GM23248 (cell line): ENCODE measurements around the gene ATP6V0E1. TPM values are rescaled to one million over a fixed set of nuclear protein-coding genes. Genes with fewer than 3 reads are reported as not detected.
"Not testable (repeated sequence)": the region's sequence is repeated elsewhere in the genome, so short reads cannot be mapped to it uniquely, and the experiment has no call there.

ENCODE experiments used
- DNase-seq: peaks from one replicate; pipeline ENCODE4 v3.0.0-alpha.2; 2015
- H2AFZ ChIP-seq: fragments of 200-600 bp; sonication (generic); 2 replicates; pipeline ENCODE4 v1.6.1; 2016; ENCODE audit warnings: antibody characterized with exemption
- H3F3A ChIP-seq: fragments of 200-600 bp; sonication (generic); 2 replicates; pipeline ENCODE4 v1.6.1; 2016; ENCODE audit warnings: mild to moderate bottlenecking, antibody characterized with exemption, mixed run types; ENCODE audit not compliant: insufficient read depth
- H3K27ac ChIP-seq: fragments of 200-600 bp; sonication (generic); 2 replicates; pipeline ENCODE4 v1.5.1; 2016; ENCODE audit warnings: mild to moderate bottlenecking
- H3K27me3 ChIP-seq: fragments of 200-600 bp; sonication (generic); replicated peaks from 2 replicates; pipeline ENCODE4 v1.6.1; 2016; ENCODE audit warnings: mild to moderate bottlenecking; ENCODE audit not compliant: insufficient read depth
- H3K36me3 ChIP-seq: fragments of 200-600 bp; sonication (generic); 2 replicates; pipeline ENCODE4 v1.6.1; 2016; ENCODE audit warnings: low read depth, mild to moderate bottlenecking
- H3K4me1 ChIP-seq: fragments of 200-600 bp; sonication (generic); 2 replicates; pipeline ENCODE4 v1.6.1; 2016; ENCODE audit warnings: mild to moderate bottlenecking; ENCODE audit not compliant: insufficient read depth
- H3K4me2 ChIP-seq: fragments of 200-600 bp; sonication (generic); one replicate; pipeline ENCODE4 v1.6.1; 2016; ENCODE audit warnings: mild to moderate bottlenecking; ENCODE audit not compliant: unreplicated experiment
- H3K4me3 ChIP-seq: fragments of 200-600 bp; sonication (generic); 2 replicates; pipeline ENCODE4 v1.5.1; 2016; ENCODE audit warnings: mild to moderate bottlenecking
- H3K79me2 ChIP-seq: fragments of 200-600 bp; sonication (generic); 2 replicates; pipeline ENCODE4 v1.6.1; 2016; ENCODE audit warnings: mild to moderate bottlenecking; ENCODE audit not compliant: insufficient read depth
- H3K9ac ChIP-seq: fragments of 200-600 bp; sonication (generic); 2 replicates; pipeline ENCODE4 v1.6.1; 2016; ENCODE audit warnings: mild to moderate bottlenecking
- H3K9me2 ChIP-seq: fragments of 200-600 bp; sonication (generic); 2 replicates; pipeline ENCODE4 v1.6.1; 2016; ENCODE audit warnings: mixed run types, mild to moderate bottlenecking, moderate library complexity; ENCODE audit not compliant: insufficient read depth
- H3K9me3 ChIP-seq: fragments of 200-600 bp; sonication (generic); one replicate; pipeline ENCODE4 v1.6.1; 2017; ENCODE audit warnings: low read depth
- H4K20me1 ChIP-seq: fragments of 200-600 bp; sonication (generic); 2 replicates; pipeline ENCODE4 v1.6.0; 2016; ENCODE audit not compliant: insufficient read depth
- EZH2 ChIP-seq: fragments of 200-600 bp; sonication (generic); IDR thresholded peaks from 2 replicates; pipeline ENCODE4 v1.6.1; 2018; ENCODE audit warnings: antibody characterized with exemption, mild to moderate bottlenecking; ENCODE audit not compliant: insufficient read depth, poor library complexity, severe bottlenecking
- EZH2phosphoT487 ChIP-seq: fragments of 200-600 bp; sonication (generic); IDR thresholded peaks from 2 replicates; pipeline ENCODE4 v1.6.1; 2018; ENCODE audit warnings: antibody characterized with exemption, moderate library complexity, mild to moderate bottlenecking, low read depth; ENCODE audit not compliant: insufficient read depth
- WGBS, 2 experiments: methylation state at CpG; one replicate each; pipeline ENCODE4 v1.1.6; 2015 to 2017; ENCODE audit warnings: low lambda C conversion rate in 2 of 2, low coverage in 1 of 2; ENCODE audit errors: missing lambda C conversion rate in 2 of 2; 5-methylcytosine and 5-hydroxymethylcytosine counted together
- in situ Hi-C: fragments of 300-500 bp; cut with MboI; formaldehyde crosslinking; loops from 2 replicates; pipeline ENCODE4 v1.15.0; 2020
- polyA plus RNA-seq: library from polyadenylated mRNA; unstranded; fragments of >200 nt; fragmentation: Nextera tagmentation; extraction: Ambion mirVana; gene quantifications from 2 replicates; pipeline ENCODE4 v1.2.1, GENCODE V29; 2016
- total RNA-seq: library from RNA; depleted of rRNA; stranded (reverse); fragments of >200 nt; shearing (Covaris generic); gene quantifications from 2 replicates; pipeline ENCODE4 v1.2.3, GENCODE V29; 2014

Gene ATP6V0E1
- total and polyA plus RNA-seq, 2 experiments from 2014 or later = 175 to 675 TPM

DNA sequence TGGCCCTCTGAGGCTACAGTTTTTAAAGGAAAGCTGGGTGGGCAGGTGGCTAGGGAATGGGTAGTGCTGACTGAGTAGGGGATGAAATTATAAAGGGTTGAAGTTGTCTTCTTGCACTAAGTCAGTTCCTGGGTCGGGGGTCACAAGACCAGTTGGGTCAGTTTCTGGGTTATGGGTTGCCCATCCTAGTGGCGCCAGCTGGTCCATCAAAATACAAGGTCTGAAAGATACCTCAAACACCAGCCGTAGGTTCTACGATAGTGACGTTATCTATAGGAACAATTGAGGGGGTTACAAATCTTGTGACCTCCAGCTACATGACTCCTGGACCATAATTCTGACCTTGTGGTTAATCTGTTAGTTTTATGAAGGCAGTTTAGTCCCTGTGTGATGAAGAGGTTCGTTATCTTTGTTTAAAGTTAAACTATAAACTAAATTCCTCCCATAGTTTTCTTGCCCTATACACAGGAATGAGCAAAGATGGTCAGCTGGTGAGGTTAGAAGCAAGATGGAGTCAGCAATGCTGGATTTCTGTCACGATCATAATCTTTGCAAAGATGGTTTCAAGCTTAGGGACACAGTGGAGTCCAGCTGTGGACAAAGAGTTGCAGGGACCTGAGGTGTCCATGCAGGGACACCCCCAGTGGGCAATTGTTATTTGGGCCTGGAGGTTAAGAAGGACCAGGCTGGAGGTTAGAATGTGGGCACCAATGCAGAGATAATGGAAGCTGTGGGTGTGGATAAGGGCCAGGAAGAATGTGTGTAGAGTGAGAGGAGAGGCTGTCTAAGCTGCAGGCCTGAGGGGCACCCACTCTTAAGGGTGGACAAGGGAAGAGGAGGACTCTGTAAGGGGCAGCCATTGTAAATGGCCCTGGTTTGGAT is 58.6 kb downstream of the ATP6V0E1 start:
- Histone ChIP-seq H3K9ac (no peak overlapping the region), H3K4me2 (no peak overlapping the region), H3K4me3 (no peak overlapping the region), H3K27me3 (no peaks in the 10 kb centered on the region), H3K27ac (no peak overlapping the region), H3K36me3 (no peaks in the 10 kb centered on the region), H3K9me2 (no peaks in the 10 kb centered on the region), H4K20me1 (no peaks in the 10 kb centered on the region), H3K4me1 (no peaks in the 10 kb centered on the region), H3K79me2 (no peaks in the 10 kb centered on the region), H3F3A (no peaks in the 10 kb centered on the region), H3K9me3 (no peaks in the 10 kb centered on the region), H2AFZ (no peak overlapping the region)
- no peak for DNase-seq
- TF ChIP-seq EZH2 = no peak
- no peak for TF ChIP-seq EZH2phosphoT487
- in situ Hi-C loops = no loop called here
- 91 to 95% methylated on average over 7 of the region's 7 CpGs for WGBS, 2 experiments

GRCh38 chr5:173042763-173043107 is 59.2 kb downstream of the ATP6V0E1 start:
- H3K27ac ChIP-seq = no peak overlapping the region
- no peak overlapping the region for H2AFZ ChIP-seq
- no peaks in the 10 kb centered on the region for H3K79me2 ChIP-seq
- no peaks in the 10 kb centered on the region for H3K4me1 ChIP-seq
- 72 to 74% methylated on average over 3 of the region's 3 CpGs for WGBS, 2 experiments
- H3K36me3 ChIP-seq = no peaks in the 10 kb centered on the region
- H3K9me2 ChIP-seq = no peaks in the 10 kb centered on the region
- H3K4me3 ChIP-seq = no peak overlapping the region
- DNase-seq = no peak
- no peaks in the 10 kb centered on the region for H3K9me3 ChIP-seq
- no peak for TF ChIP-seq EZH2
- no peak for TF ChIP-seq EZH2phosphoT487
- H4K20me1 ChIP-seq = no peaks in the 10 kb centered on the region
- no peaks in the 10 kb centered on the region for H3K27me3 ChIP-seq
- no peak overlapping the region for H3K4me2 ChIP-seq
- no peak overlapping the region for H3K9ac ChIP-seq
- no peaks in the 10 kb centered on the region for H3F3A ChIP-seq
- in situ Hi-C loops = no loop called here

- Histone ChIP-seq H3K4me2 (no peak overlapping the region), H3K79me2 (no peaks in the 10 kb centered on the region), H3K9me3 (no peaks in the 10 kb centered on the region), H3K4me3 (no peak overlapping the region), H3F3A (0 out of 2 replicates have a peak, but pooled peaks cover 1% of the 10 kb centered on the region), H4K20me1 (no peaks in the 10 kb centered on the region), H3K9me2 (no peaks in the 10 kb centered on the region), H3K27me3 (no peaks in the 10 kb centered on the region), H3K27ac (no peak overlapping the region), H2AFZ (no peak overlapping the region), H3K9ac (no peak overlapping the region), H3K4me1 (peaks cover 1% of the 10 kb centered on the region; the same call in 1 of the 2 replicates), H3K36me3 (no peaks in the 10 kb centered on the region)
- DNase-seq = no peak
- 46 to 48% methylated on average over 8 of the region's 8 CpGs for WGBS, 2 experiments
- TF ChIP-seq EZH2phosphoT487 (no peak), EZH2 (no peak)
- in situ Hi-C loops = no loop called here
Measured at GRCh38 chr5:173045474-173045873, 61.9 kb downstream of the ATP6V0E1 start.

DNA sequence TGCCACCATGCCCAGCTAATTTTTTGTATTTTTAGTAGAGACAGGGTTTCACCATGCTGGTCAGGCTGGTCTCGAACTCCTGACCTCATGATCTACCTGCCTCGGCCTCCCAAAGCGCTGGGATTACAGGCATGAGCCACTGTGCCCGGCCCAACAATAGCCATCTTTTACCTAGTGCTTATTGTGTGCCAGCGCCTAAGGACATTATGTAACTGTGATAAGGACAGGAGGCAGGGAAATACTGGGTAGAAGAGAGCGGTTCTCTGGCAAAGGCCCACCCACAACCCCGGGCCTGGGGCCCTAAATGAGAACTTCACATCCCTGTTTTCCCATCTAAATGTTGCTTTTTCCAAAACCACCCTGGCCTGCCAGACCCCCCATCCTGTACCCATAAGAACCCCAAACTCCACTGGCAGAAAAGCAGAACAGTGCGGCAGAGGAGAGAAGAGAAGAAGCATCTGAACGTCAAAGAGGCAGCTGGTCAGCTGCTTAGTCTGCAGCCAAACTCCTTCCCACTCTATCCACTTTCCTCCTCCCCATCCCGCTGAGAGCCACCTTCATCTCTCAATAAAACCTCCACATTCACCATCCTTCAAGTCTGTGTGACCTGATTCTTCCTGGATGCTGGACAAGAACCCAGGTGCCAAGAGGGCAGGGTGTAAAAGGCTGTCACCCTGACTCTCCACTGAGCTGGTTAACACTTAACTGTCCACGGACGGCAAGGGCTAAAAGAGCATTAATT is 63.7 kb downstream of the ATP6V0E1 start:
- H3F3A ChIP-seq, H3K4me2 ChIP-seq, H4K20me1 ChIP-seq, H3K79me2 ChIP-seq, H2AFZ ChIP-seq, H3K9me2 ChIP-seq, H3K4me3 ChIP-seq, in situ Hi-C loops, H3K9ac ChIP-seq, H3K27me3 ChIP-seq, H3K27ac ChIP-seq, DNase-seq, H3K36me3 ChIP-seq, H3K9me3 ChIP-seq: not testable (repeated sequence)
- WGBS, 2 experiments = 62 to 66% methylated on average over 12 of the region's 12 CpGs
- H3K4me1 ChIP-seq = peaks cover 18% of the 10 kb centered on the region
